HEK293 (cell line): ENCODE results near the gene MTX1.

Experiments
- CTCF ChIA-PET: fragments of 350-600 bp; formaldehyde crosslinking; extraction: SDS; loops from one replicate; lab custom pipeline; 2021; ENCODE audit warnings: antibody characterized with exemption; lab: Yijun Ruan, JAX
- POLR2A ChIA-PET: fragments of 300-600 bp; formaldehyde crosslinking; extraction: SDS; loops from one replicate; lab custom pipeline; 2020; ENCODE audit warnings: antibody characterized with exemption, inconsistent platforms; lab: Yijun Ruan, JAX
- H3K27ac ChIP-seq: fragments of 200-500 bp; sonication (Bioruptor generic); 2 replicates; pipeline ENCODE4 v1.5.1; 2014; ENCODE audit warnings: low read depth, low read length, control low read depth, inconsistent platforms; ENCODE audit errors: extremely low read depth
- H3K36me3 ChIP-seq, 2 experiments: fragments of 200-500 bp in 1 of 2; sonication (Bioruptor generic) in 1 of 2; 1 replicate in 1 of 2; 2 replicates in 1 of 2; pipeline ENCODE4 v1.5.1; 2014 to 2017; ENCODE audit warnings: inconsistent platforms in 2 of 2, low read length in 2 of 2; ENCODE audit not compliant: control insufficient read depth in 2 of 2, insufficient read depth in 1 of 2
- H3K4me1 ChIP-seq: fragments of 200-500 bp; sonication (Bioruptor generic); 2 replicates; pipeline ENCODE4 v1.5.1; 2014; ENCODE audit warnings: mild to moderate bottlenecking, low read length, inconsistent platforms; ENCODE audit not compliant: control insufficient read depth, insufficient read depth
- H3K4me3 ChIP-seq: 2 replicates; pipeline ENCODE4 v1.5.1; 2011; ENCODE audit warnings: low read depth, mild to moderate bottlenecking, control low read depth, low read length, moderate library complexity
- H3K9me3 ChIP-seq: fragments of 200-500 bp; sonication (Bioruptor generic); 2 replicates; pipeline ENCODE4 v1.5.1; 2014; ENCODE audit warnings: low read depth, low read length, inconsistent platforms; ENCODE audit not compliant: control insufficient read depth, insufficient read depth
- ATF2 ChIP-seq: fragments of 450-650 bp; formaldehyde crosslinking; IDR thresholded peaks from 2 replicates; pipeline ENCODE4 v1.5.1; 2016; ENCODE audit warnings: missing biosample characterization, missing genetic modification characterization, low read depth
- CTCF ChIP-seq: fragments of 450-650 bp; formaldehyde crosslinking; IDR thresholded peaks from 2 replicates; pipeline ENCODE4 v1.5.1; 2016; ENCODE audit warnings: missing biosample characterization, missing genetic modification characterization
- HOXD13 ChIP-seq: sonication (generic); formaldehyde crosslinking; IDR thresholded peaks from 2 replicates; pipeline ENCODE4 v1.8.0; 2022; ENCODE audit warnings: missing genetic modification reagents, borderline replicate concordance
- KLF1 ChIP-seq: fragments of 450-650 bp; formaldehyde crosslinking; IDR thresholded peaks from 2 replicates; pipeline ENCODE4 v1.5.1; 2016; ENCODE audit warnings: missing biosample characterization, missing genetic modification characterization
- OVOL3 ChIP-seq: fragments of 450-650 bp; formaldehyde crosslinking; IDR thresholded peaks from 2 replicates; pipeline ENCODE4 v1.5.1; 2016; ENCODE audit warnings: missing biosample characterization, missing genetic modification characterization
- ZFP69B ChIP-seq: fragments of 450-650 bp; formaldehyde crosslinking; IDR thresholded peaks from 2 replicates; pipeline ENCODE4 v1.5.1; 2016; ENCODE audit warnings: missing biosample characterization, missing genetic modification characterization
- ZIC2 ChIP-seq: fragments of 450-650 bp; formaldehyde crosslinking; IDR thresholded peaks from 2 replicates; pipeline ENCODE4 v1.5.1; 2016; ENCODE audit warnings: missing biosample characterization, missing genetic modification characterization
- ZNF175 ChIP-seq: fragments of 450-650 bp; formaldehyde crosslinking; IDR thresholded peaks from 2 replicates; pipeline ENCODE4 v1.5.1; 2016; ENCODE audit warnings: missing biosample characterization, missing genetic modification characterization
- ZNF280D ChIP-seq: fragments of 450-650 bp; formaldehyde crosslinking; IDR thresholded peaks from 2 replicates; pipeline ENCODE4 v1.5.1; 2016; ENCODE audit warnings: missing biosample characterization, missing genetic modification characterization
- ZNF521 ChIP-seq: fragments of 450-650 bp; formaldehyde crosslinking; IDR thresholded peaks from 2 replicates; pipeline ENCODE4 v1.5.1; 2017; ENCODE audit warnings: missing biosample characterization, mild to moderate bottlenecking, missing genetic modification characterization
- ZNF600 ChIP-seq: fragments of 450-650 bp; formaldehyde crosslinking; IDR thresholded peaks from 2 replicates; pipeline ENCODE4 v1.5.1; 2016; ENCODE audit warnings: missing biosample characterization, missing genetic modification characterization
- ZNF621 ChIP-seq: fragments of 450-650 bp; formaldehyde crosslinking; IDR thresholded peaks from 2 replicates; pipeline ENCODE4 v1.5.1; 2017; ENCODE audit warnings: missing biosample characterization, missing genetic modification characterization
- ZSCAN18 ChIP-seq: fragments of 450-650 bp; formaldehyde crosslinking; IDR thresholded peaks from 2 replicates; pipeline ENCODE4 v1.5.1; 2016; ENCODE audit warnings: missing biosample characterization, missing genetic modification characterization
- ZSCAN30 ChIP-seq: fragments of 450-650 bp; IDR thresholded peaks from 2 replicates; pipeline ENCODE4 v1.5.1; 2018; ENCODE audit warnings: missing biosample characterization, mild to moderate bottlenecking, missing genetic modification characterization, moderate library complexity

Gene MTX1

GRCh38 chr1:155251566-155251965 lies 43.1 kb downstream of the MTX1 start:
- POLR2A ChIA-PET, result interaction anchor here (0.7 to 4.3 kb wide), 11 partner anchors 10 to 478 kb away, joined by 3 to 26 read pairs (median 4); partner anchors contain the start of genes ASH1L, CLK2, FDPS and SCAMP3
- peak overlapping the region; percentile 8; the same call in 1 of the 2 replicates for H3K27ac ChIP-seq

More at GRCh38 chr1:155251566-155251965, 43.1 kb downstream of the MTX1 start:
- no peaks in the 10 kb centered on the region for H3K9me3 ChIP-seq
- CTCF ChIA-PET, result interaction anchor here (0.5 to 4.9 kb wide), 37 partner anchors 9 to 814 kb away, joined by 3 to 91 read pairs (median 6); partner anchors contain the start of genes CLK2, FDPS, HCN3 and KRTCAP2
- H3K36me3 ChIP-seq, result peaks cover 12 to 60% of the 10 kb centered on the region in 2 experiments; a peak in 2 of 3 replicates
- TF ChIP-seq ZSCAN18 (tag by site-specific recombination) (no peak), ZNF280D (tag by site-specific recombination) (no peak), OVOL3 (no peak), ZFP69B (tag by site-specific recombination) (no peak), ZNF621 (no peak), CTCF (no peak), ZIC2 (tag by site-specific recombination) (no peak), ZNF600 (no peak), KLF1 (no peak), HOXD13 (CRISPR knock-in tag) (no peak), ATF2 (tag by site-specific recombination) (no peak), ZSCAN30 (no peak), ZNF175 (tag by site-specific recombination) (no peak), ZNF521 (tag by site-specific recombination) (no peak)
- H3K4me1 ChIP-seq, result no peaks in the 10 kb centered on the region
- no peak overlapping the region for H3K4me3 ChIP-seq
